SU-DHL-6 (cell line): Measurements from ENCODE around the gene GNA14.

ENCODE experiments used
- H2AFZ ChIP-seq: fragments of 200-600 bp; sonication (generic); 2 replicates; pipeline ENCODE4 v1.6.1; 2014; ENCODE audit warnings: low read depth, mild to moderate bottlenecking, moderate library complexity, mixed read lengths, antibody characterized with exemption, low read length; ENCODE audit not compliant: severe bottlenecking
- H3F3A ChIP-seq: fragments of 200-600 bp; shearing (Covaris generic); 2 replicates; pipeline ENCODE4 v1.6.0; 2016; ENCODE audit warnings: antibody characterized with exemption, mild to moderate bottlenecking; ENCODE audit not compliant: insufficient read depth
- H3K27ac ChIP-seq: fragments of 200-600 bp; sonication (generic); 2 replicates; pipeline ENCODE4 v1.5.1; 2016; ENCODE audit warnings: low read depth, mild to moderate bottlenecking, low read length, moderate library complexity, mixed read lengths
- H3K27me3 ChIP-seq: fragments of 200-600 bp; sonication (generic), shearing (Covaris generic); 2 replicates; pipeline ENCODE4 v1.6.0; 2014; ENCODE audit warnings: mild to moderate bottlenecking, low read length
- H3K36me3 ChIP-seq: fragments of 200-600 bp; sonication (generic); 2 replicates; pipeline ENCODE4 v1.6.1; 2014; ENCODE audit warnings: mild to moderate bottlenecking, low read length, mixed read lengths
- H3K4me2 ChIP-seq: fragments of 300-600, 200-600 bp; shearing (Covaris generic), sonication (generic); 2 replicates; pipeline ENCODE4 v1.6.0; 2014; ENCODE audit warnings: low read length, low read depth, mild to moderate bottlenecking; ENCODE audit not compliant: poor library complexity, severe bottlenecking
- H3K4me3 ChIP-seq: fragments of 200-600 bp; sonication (generic); 2 replicates; pipeline ENCODE4 v1.5.1; 2014; ENCODE audit warnings: antibody characterized with exemption, low read length, mild to moderate bottlenecking, mixed read lengths; ENCODE audit not compliant: insufficient read depth, poor library complexity, severe bottlenecking
- H3K79me2 ChIP-seq: fragments of 200-600 bp; sonication (generic); 2 replicates; pipeline ENCODE4 v1.6.1; 2014; ENCODE audit warnings: mild to moderate bottlenecking, low read length, moderate library complexity; ENCODE audit not compliant: insufficient read depth
- H3K9ac ChIP-seq: fragments of 200-600 bp; sonication (generic); 2 replicates; pipeline ENCODE4 v1.7.0; 2014; ENCODE audit warnings: mild to moderate bottlenecking, low read length
- H3K9me2 ChIP-seq: fragments of 200-600 bp; sonication (generic); replicated peaks from 2 replicates; pipeline ENCODE4 v1.6.1; 2014; ENCODE audit warnings: low read length; ENCODE audit not compliant: insufficient read depth
- H3K9me3 ChIP-seq: fragments of 200-600 bp; sonication (generic); 2 replicates; pipeline ENCODE4 v1.6.1; 2014; ENCODE audit warnings: low read length, mixed read lengths; ENCODE audit not compliant: insufficient read depth
- H4K20me1 ChIP-seq: fragments of 200-600 bp; sonication (generic); 2 replicates; pipeline ENCODE4 v1.6.1; 2014; ENCODE audit warnings: low read depth, mild to moderate bottlenecking, antibody characterized with exemption, low read length, moderate library complexity, mixed read lengths
- CTCF ChIP-seq: fragments of 200-600 bp; sonication (generic); IDR thresholded peaks from one replicate; pipeline ENCODE4 v1.5.1; 2017; ENCODE audit warnings: antibody characterized with exemption, mild to moderate bottlenecking, low read length, moderate library complexity; ENCODE audit not compliant: insufficient read depth, poor library complexity, severe bottlenecking
- EZH2phosphoT487 ChIP-seq: fragments of 200-600 bp; sonication (generic), shearing (Covaris generic); conservative IDR thresholded peaks from 2 replicates; pipeline ENCODE4 v1.6.1; 2018; ENCODE audit warnings: mild to moderate bottlenecking, antibody characterized with exemption, low read length, moderate library complexity, mixed read lengths

The GNA14 gene

GRCh38 chr9:77508396-77508795 lies 139.7 kb downstream of the GNA14 start:
- no peaks in the 10 kb centered on the region for H3K79me2 ChIP-seq
- no peak overlapping the region for H2AFZ ChIP-seq
- H3K9ac ChIP-seq: no peak overlapping the region
- no peaks in the 10 kb centered on the region for H3K36me3 ChIP-seq
- H3K27ac ChIP-seq: no peak overlapping the region
- no peaks in the 10 kb centered on the region for H4K20me1 ChIP-seq
- H3K9me3 ChIP-seq: no peaks in the 10 kb centered on the region
- no peaks in the 10 kb centered on the region for H3K9me2 ChIP-seq
- no peak overlapping the region for H3K4me3 ChIP-seq
- no peak overlapping the region for H3K4me2 ChIP-seq
- TF ChIP-seq EZH2phosphoT487: no peak
- TF ChIP-seq CTCF: no peak
- H3K27me3 ChIP-seq: no peaks in the 10 kb centered on the region
- no peaks in the 10 kb centered on the region for H3F3A ChIP-seq

- Histone ChIP-seq H3K4me2 (no peak overlapping the region), H3K27me3 (no peaks in the 10 kb centered on the region), H3K9me2 (no peaks in the 10 kb centered on the region), H3K4me3 (no peak overlapping the region), H4K20me1 (no peaks in the 10 kb centered on the region), H3F3A (no peaks in the 10 kb centered on the region), H3K9ac (no peak overlapping the region), H3K27ac (no peak overlapping the region), H3K9me3 (no peaks in the 10 kb centered on the region), H3K79me2 (no peaks in the 10 kb centered on the region), H3K36me3 (no peaks in the 10 kb centered on the region), H2AFZ (no peak overlapping the region)
- TF ChIP-seq EZH2phosphoT487: no peak
- no peak for TF ChIP-seq CTCF
Observed at GRCh38 chr9:77507212-77507961, 140.7 kb downstream of the GNA14 start.

- Histone ChIP-seq H3F3A (no peaks in the 10 kb centered on the region), H3K4me3 (no peak overlapping the region), H3K4me2 (no peak overlapping the region), H3K9ac (no peak overlapping the region), H3K27me3 (no peaks in the 10 kb centered on the region), H3K9me3 (no peaks in the 10 kb centered on the region), H3K36me3 (no peaks in the 10 kb centered on the region), H2AFZ (no peak overlapping the region), H3K79me2 (no peaks in the 10 kb centered on the region), H3K9me2 (no peaks in the 10 kb centered on the region), H4K20me1 (no peaks in the 10 kb centered on the region), H3K27ac (no peak overlapping the region)
- TF ChIP-seq EZH2phosphoT487: no peak
- TF ChIP-seq CTCF: no peak
Observed at GRCh38 chr9:77505232-77505631, 142.9 kb downstream of the GNA14 start.
